ENCODE results near the gene ZNF423. TPM values are rescaled to one million over a fixed set of nuclear protein-coding genes. Genes with fewer than 3 reads are reported as not detected.

ZNF423 gene
- total RNA-seq, 1 experiment from 2014 or later: 11.1 TPM

- no peak overlapping the region for H3K4me3 ChIP-seq (ENCODE audit: low read depth, low read length, poor library complexity, severe bottlenecking)
- intact Hi-C loops (cut with micrococcal nuclease; ENCODE audit: unreplicated experiment): no loop called here
- no peaks in the 10 kb centered on the region for H3K9me3 ChIP-seq (ENCODE audit: low read depth, low read length, poor library complexity, severe bottlenecking)
- DNase-seq (ENCODE audit: low spot score): no peak
- H3K36me3 ChIP-seq (ENCODE audit: insufficient read depth, low read length, poor library complexity, severe bottlenecking): no peaks in the 10 kb centered on the region
- no TSS peak for BruUV-seq (replicated peaks)
- TF ChIP-seq EZH2 (IDR thresholded peaks at IDR 0.05; ENCODE audit: borderline replicate concordance, low read depth, low read length, poor library complexity, severe bottlenecking): no peak
- TF ChIP-seq CTCF (conservative IDR thresholded peaks at IDR 0.05; ENCODE audit: low read depth, low read length): no peak
- no peak overlapping the region for H3K27ac ChIP-seq (ENCODE audit: low read depth, low read length, poor library complexity, severe bottlenecking)
- ChIA-PET CTCF (no interaction called here), POLR2A (ENCODE audit: low non-redundant PET) (no interaction called here)
- H3K27me3 ChIP-seq (replicated peaks; ENCODE audit: insufficient read depth, low read depth, low read length, poor library complexity): no peaks in the 10 kb centered on the region
- peaks cover 8% of the 10 kb centered on the region for H3K4me1 ChIP-seq (ENCODE audit: insufficient read depth, low read length, poor library complexity, severe bottlenecking)
These were observed 332.3 kb downstream of the ZNF423 start for GRCh38 chr16:49523435-49524159.

- intact Hi-C loops (cut with micrococcal nuclease; ENCODE audit: unreplicated experiment): no loop called here
These were observed 334.1 kb downstream of the ZNF423 start for GRCh38 chr16:49521734-49522325.

GRCh38 chr16:49520492-49521038, 335.3 kb downstream of the ZNF423 start:
- H3K4me1 ChIP-seq (ENCODE audit: insufficient read depth, low read length, poor library complexity, severe bottlenecking): no peaks in the 10 kb centered on the region
- no peak overlapping the region for H3K27ac ChIP-seq (ENCODE audit: low read depth, low read length, poor library complexity, severe bottlenecking)
- TF ChIP-seq EZH2 (IDR thresholded peaks at IDR 0.05; ENCODE audit: borderline replicate concordance, low read depth, low read length, poor library complexity, severe bottlenecking) (no peak), CTCF (conservative IDR thresholded peaks at IDR 0.05; ENCODE audit: low read depth, low read length) (no peak)
- intact Hi-C loops (cut with micrococcal nuclease; ENCODE audit: unreplicated experiment): no loop called here
- H3K36me3 ChIP-seq (ENCODE audit: insufficient read depth, low read length, poor library complexity, severe bottlenecking): no peaks in the 10 kb centered on the region
- ChIA-PET CTCF (no interaction called here), POLR2A (ENCODE audit: low non-redundant PET) (no interaction called here)
- no peaks in the 10 kb centered on the region for H3K27me3 ChIP-seq (replicated peaks; ENCODE audit: insufficient read depth, low read depth, low read length, poor library complexity)
- no TSS peak for BruUV-seq (replicated peaks)
- H3K4me3 ChIP-seq (ENCODE audit: low read depth, low read length, poor library complexity, severe bottlenecking): no peak overlapping the region
- no peaks in the 10 kb centered on the region for H3K9me3 ChIP-seq (ENCODE audit: low read depth, low read length, poor library complexity, severe bottlenecking)
- DNase-seq (ENCODE audit: low spot score): no peak

More at GRCh38 chr16:49521734-49522325, 334.1 kb downstream of the ZNF423 start:
- no peaks in the 10 kb centered on the region for H3K36me3 ChIP-seq (ENCODE audit: insufficient read depth, low read length, poor library complexity, severe bottlenecking)
- POLR2A ChIA-PET (ENCODE audit: low non-redundant PET): no interaction called here
- H3K4me3 ChIP-seq (ENCODE audit: low read depth, low read length, poor library complexity, severe bottlenecking): no peak overlapping the region
- H3K9me3 ChIP-seq (ENCODE audit: low read depth, low read length, poor library complexity, severe bottlenecking): no peaks in the 10 kb centered on the region
- TF ChIP-seq EZH2 (IDR thresholded peaks at IDR 0.05; ENCODE audit: borderline replicate concordance, low read depth, low read length, poor library complexity, severe bottlenecking) (no peak), CTCF (conservative IDR thresholded peaks at IDR 0.05; ENCODE audit: low read depth, low read length) (no peak)
- CTCF ChIA-PET: no interaction called here
- H3K27me3 ChIP-seq (replicated peaks; ENCODE audit: insufficient read depth, low read depth, low read length, poor library complexity): no peaks in the 10 kb centered on the region
- no peak for DNase-seq (ENCODE audit: low spot score)
- no peak overlapping the region for H3K27ac ChIP-seq (ENCODE audit: low read depth, low read length, poor library complexity, severe bottlenecking)
- no TSS peak for BruUV-seq (replicated peaks)
- H3K4me1 ChIP-seq (ENCODE audit: insufficient read depth, low read length, poor library complexity, severe bottlenecking): no peaks in the 10 kb centered on the region
